MM.1S (cell line): ENCODE results near the gene TECPR2.
A peak's percentile ranks its signal among the peaks of the same experiment; 100 is the strongest.

Experiments
- EZH2phosphoT487 ChIP-seq: fragments of 300-600 bp; sonication (generic); IDR thresholded peaks from 2 replicates; pipeline ENCODE4 v1.6.1; 2018; ENCODE audit warnings: antibody characterized with exemption, low read length
- TF ChIP-seq, protein P1 (sequence below): fragments of 300-600 bp; sonication (generic); IDR thresholded peaks from 2 replicates; pipeline ENCODE4 v1.5.1; 2016; ENCODE audit warnings: antibody characterized with exemption, low read length, mixed read lengths

DNA sequence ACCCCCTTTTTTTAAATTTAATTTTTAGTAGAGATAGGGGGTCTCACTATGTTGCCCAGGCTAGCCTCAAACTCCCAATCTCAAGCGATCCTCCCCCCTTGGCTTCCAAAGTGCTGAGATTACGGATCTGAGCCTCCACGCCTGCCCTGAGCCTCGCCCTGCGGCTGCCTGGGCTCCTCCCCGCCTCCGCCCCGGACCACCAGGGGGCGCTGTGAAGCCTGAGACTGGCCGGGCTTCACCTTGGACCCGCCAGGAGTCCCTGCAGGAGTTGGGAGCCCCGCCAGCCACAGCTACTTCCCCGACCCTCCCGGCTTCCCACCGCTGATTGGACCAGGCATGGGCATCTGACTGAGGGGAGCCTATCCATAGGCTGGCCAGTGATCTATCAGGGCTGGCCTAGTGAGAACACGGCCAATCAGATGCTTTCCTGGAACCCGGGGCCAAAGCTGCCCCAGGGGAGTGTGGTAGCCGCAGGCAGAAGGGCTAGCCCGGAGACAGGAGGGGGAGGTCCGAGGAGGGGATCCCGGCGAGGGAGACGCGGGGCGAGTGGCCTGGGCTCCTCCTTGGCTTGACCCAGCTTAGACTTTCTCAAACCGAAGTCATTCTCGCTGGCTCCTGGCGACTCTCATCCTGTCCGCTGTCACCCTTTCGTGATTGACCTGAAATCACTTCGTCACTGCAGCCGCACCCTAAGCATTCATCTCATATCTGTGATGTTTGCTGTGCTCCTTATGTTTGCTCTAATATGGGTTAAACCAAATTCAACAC, 161.9 kb downstream of the TECPR2 start:
- TF ChIP-seq, protein P1, sequence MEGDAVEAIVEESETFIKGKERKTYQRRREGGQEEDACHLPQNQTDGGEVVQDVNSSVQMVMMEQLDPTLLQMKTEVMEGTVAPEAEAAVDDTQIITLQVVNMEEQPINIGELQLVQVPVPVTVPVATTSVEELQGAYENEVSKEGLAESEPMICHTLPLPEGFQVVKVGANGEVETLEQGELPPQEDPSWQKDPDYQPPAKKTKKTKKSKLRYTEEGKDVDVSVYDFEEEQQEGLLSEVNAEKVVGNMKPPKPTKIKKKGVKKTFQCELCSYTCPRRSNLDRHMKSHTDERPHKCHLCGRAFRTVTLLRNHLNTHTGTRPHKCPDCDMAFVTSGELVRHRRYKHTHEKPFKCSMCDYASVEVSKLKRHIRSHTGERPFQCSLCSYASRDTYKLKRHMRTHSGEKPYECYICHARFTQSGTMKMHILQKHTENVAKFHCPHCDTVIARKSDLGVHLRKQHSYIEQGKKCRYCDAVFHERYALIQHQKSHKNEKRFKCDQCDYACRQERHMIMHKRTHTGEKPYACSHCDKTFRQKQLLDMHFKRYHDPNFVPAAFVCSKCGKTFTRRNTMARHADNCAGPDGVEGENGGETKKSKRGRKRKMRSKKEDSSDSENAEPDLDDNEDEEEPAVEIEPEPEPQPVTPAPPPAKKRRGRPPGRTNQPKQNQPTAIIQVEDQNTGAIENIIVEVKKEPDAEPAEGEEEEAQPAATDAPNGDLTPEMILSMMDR: peak; percentile 76
- TF ChIP-seq EZH2phosphoT487: no peak
